HepG2 (cell line): Measurements from ENCODE around the gene RBM43. TPM values are rescaled to one million over a fixed set of nuclear protein-coding genes. Genes with fewer than 3 reads are reported as not detected.

Source experiments
- ATAC-seq: fragments of 200-7000 bp; cut with Tn5 transposase; 3 replicates; pipeline ENCODE4 v1.9.1; 2020; ENCODE audit warnings: mild to moderate bottlenecking, moderate library complexity
- BruUV-seq: library from RNA; stranded (reverse); fragments of 400-500 nt; replicated peaks from 2 replicates; lab custom pipeline; 2021; lab: Mats Ljungman, UMichigan
- CTCF ChIA-PET: fragments of 300-600 bp; formaldehyde crosslinking; extraction: SDS; loops from one replicate; lab custom pipeline; 2021; ENCODE audit warnings: low total read pairs, inconsistent platforms, low intra/inter-chr PET ratio; lab: Yijun Ruan, JAX
- POLR2A ChIA-PET: fragments of 350-600 bp; sonication (Branson Sonifier 250); formaldehyde crosslinking; loops from one replicate; lab custom pipeline; 2020; ENCODE audit warnings: antibody characterized with exemption, inconsistent platforms; lab: Yijun Ruan, JAX
- DNase-seq: peaks from one replicate; pipeline ENCODE4 v3.0.0-alpha.2; 2015; ENCODE audit warnings: low spot score
- FAIRE-seq: peaks from 3 replicates; lab custom pipeline; 2011; peaks lifted over from hg19 to GRCh38; lab: Jason Lieb, UNC
- H2AFZ ChIP-seq: one replicate; pipeline ENCODE4 v1.6.1; 2011; ENCODE audit warnings: low read length, inconsistent platforms
- H3K27ac ChIP-seq: fragments of 300-600 bp; 3 replicates; pipeline ENCODE4 v1.8.0; 2011; ENCODE audit warnings: mixed run types, mild to moderate bottlenecking, mixed read lengths, low read length, inconsistent platforms; ENCODE audit not compliant: insufficient read depth; ENCODE audit errors: extremely low read length
- H3K27me3 ChIP-seq, 2 experiments: fragments of 200-600 bp in 1 of 2; 2 replicates in 1 of 2; 3 replicates in 1 of 2; pipeline versions ENCODE4 v1.6.0 to v1.8.0; 2011; ENCODE audit warnings: low read length in 2 of 2, mild to moderate bottlenecking in 2 of 2, moderate library complexity in 2 of 2, inconsistent platforms in 1 of 2; ENCODE audit not compliant: insufficient read depth in 2 of 2, control insufficient read depth in 1 of 2
- H3K36me3 ChIP-seq, 2 experiments: fragments of 200-600 bp in 1 of 2; replicated peaks in 1 of 2; 2 replicates in 1 of 2; 3 replicates in 1 of 2; pipeline versions ENCODE4 v1.5.1 to v1.8.0; 2011; ENCODE audit warnings: low read length in 2 of 2, inconsistent platforms in 1 of 2; ENCODE audit not compliant: insufficient read depth in 2 of 2, control insufficient read depth in 1 of 2
- H3K4me1 ChIP-seq: 2 replicates; pipeline ENCODE4 v1.5.1; 2012; ENCODE audit warnings: low read length, inconsistent platforms; ENCODE audit not compliant: insufficient read depth
- H3K4me2 ChIP-seq: 2 replicates; pipeline ENCODE4 v1.6.0; 2011; ENCODE audit warnings: low read depth, low read length, inconsistent platforms
- H3K4me3 ChIP-seq, 3 experiments: fragments of 200-600 bp in 1 of 3; sonication (generic), shearing (Covaris generic) in 1 of 3; replicated peaks in 1 of 3; 2 replicates each; pipeline ENCODE4 v1.5.1; 2011 to 2016; ENCODE audit warnings: low read length in 3 of 3, inconsistent platforms in 2 of 3, low read depth in 2 of 3, mild to moderate bottlenecking in 2 of 3, control low read depth in 1 of 3, mixed read lengths in 1 of 3; ENCODE audit not compliant: insufficient read depth in 1 of 3
- H3K79me2 ChIP-seq: one replicate; pipeline ENCODE4 v1.6.1; 2011; ENCODE audit warnings: low read length, inconsistent platforms; ENCODE audit not compliant: insufficient read depth
- H3K9ac ChIP-seq: 2 replicates; pipeline ENCODE4 v1.6.0; 2011; ENCODE audit warnings: mild to moderate bottlenecking, low read depth, low read length, inconsistent platforms; ENCODE audit not compliant: insufficient read depth
- H3K9me3 ChIP-seq: 2 replicates; pipeline ENCODE4 v1.5.1; 2012; ENCODE audit warnings: mild to moderate bottlenecking, low read length
- H4K20me1 ChIP-seq: 2 replicates; pipeline ENCODE4 v1.6.0; 2011; ENCODE audit warnings: inconsistent platforms, mild to moderate bottlenecking, low read length, moderate library complexity; ENCODE audit not compliant: insufficient read depth
- MBD4 ChIP-seq: IDR thresholded peaks from 2 replicates; pipeline ENCODE4 v1.6.1; 2012; ENCODE audit warnings: low read length, inconsistent platforms, borderline replicate concordance
- ZNF138 ChIP-seq: sonication (generic); formaldehyde crosslinking; IDR thresholded peaks from 2 replicates; pipeline ENCODE4 v1.5.0; 2020; ENCODE audit warnings: mild to moderate bottlenecking, low read depth, missing genetic modification reagents
- ZNF20 ChIP-seq: sonication (generic); formaldehyde crosslinking; IDR thresholded peaks from 2 replicates; pipeline ENCODE4 v1.4.0; 2020; ENCODE audit warnings: mild to moderate bottlenecking, moderate library complexity, missing genetic modification reagents
- ZNF7 ChIP-seq: IDR thresholded peaks from 2 replicates; pipeline ENCODE4 v1.6.1; 2016; ENCODE audit warnings: missing biosample characterization, missing genetic modification reagents
- WGBS: methylation state at CpG from one replicate; pipeline ENCODE4 v1.1.6; 2017; ENCODE audit warnings: low lambda C conversion rate; 5-methylcytosine and 5-hydroxymethylcytosine counted together
- in situ Hi-C: cut with HindIII; loops from 2 replicates; pipeline ENCODE4 v1.10.0; 2017; ENCODE audit warnings: low pct_unique_long_range_greater_than_20kb; ENCODE audit not compliant: extremely low pct_ligation_motif_present
- intact Hi-C: fragments of 100-400 bp; cut with micrococcal nuclease; formaldehyde crosslinking; loops from one replicate; pipeline ENCODE4 v1.10.0; 2022; ENCODE audit not compliant: unreplicated experiment
- polyA plus RNA-seq, 8 experiments: library from polyadenylated mRNA; depleted of rRNA in 3 of 8; stranded (reverse) in 7 of 8; unstranded in 1 of 8; fragments of >200 nt; fragmentation: Illumina TruSeq in 4 of 8; extraction: Trizol in 4 of 8; gene quantifications; 2 replicates each; pipeline versions ENCODE4 v1.2.1 to v1.2.3, GENCODE V29; 2011 to 2016; ENCODE audit warnings: low read depth in 4 of 8, missing spikeins in 1 of 8, mixed read lengths in 1 of 8; ENCODE audit not compliant: insufficient read depth in 1 of 8
- total RNA-seq, 5 experiments: library from RNA; depleted of rRNA; stranded (reverse); fragments of >200 nt; fragmentation: Illumina TruSeq; extraction: Trizol; gene quantifications; 2 replicates each; pipeline ENCODE4 v1.2.3, GENCODE V29; 2016; ENCODE audit warnings: low read depth in 1 of 5
- TF ChIP-seq, protein P1 (sequence below): sonication (generic); formaldehyde crosslinking; IDR thresholded peaks from 2 replicates; pipeline ENCODE4 v1.5.0; 2020; ENCODE audit warnings: mild to moderate bottlenecking, missing genetic modification reagents, moderate library complexity
- TF ChIP-seq, protein P2 (sequence below): sonication (generic); formaldehyde crosslinking; IDR thresholded peaks from one replicate; pipeline ENCODE4 v1.5.1; 2020; ENCODE audit warnings: mild to moderate bottlenecking, missing genetic modification reagents; ENCODE audit errors: not compliant biosample characterization

Gene RBM43
- total and polyA plus RNA-seq, 2 of the 13 experiments (the other 11 are each of a cell fraction or from before 2014, with no cell fraction given), result 0.31 to 0.70 TPM

DNA sequence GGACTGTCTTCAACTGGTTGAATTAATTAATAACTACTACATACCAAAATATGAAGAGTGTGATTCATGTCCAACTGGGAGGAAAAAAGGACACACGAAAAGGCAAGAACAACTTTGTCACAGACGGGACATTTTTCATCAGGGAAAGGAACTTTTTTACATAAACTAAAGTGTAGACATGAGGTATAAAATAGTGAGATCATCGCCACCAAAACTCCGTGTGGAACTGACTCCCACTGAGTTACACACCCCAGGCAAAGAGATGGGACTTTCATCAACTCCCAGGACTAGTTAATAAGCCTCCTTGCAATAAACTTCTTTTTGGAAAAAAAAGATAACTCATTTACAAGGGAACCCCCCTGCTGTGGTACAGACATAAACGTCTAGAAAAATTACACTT, 40.7 kb upstream of the RBM43 start:
- Histone ChIP-seq H3K27ac (no peak overlapping the region), H3K79me2 (no peaks in the 10 kb centered on the region), H4K20me1 (no peaks in the 10 kb centered on the region), H3K9ac (no peak overlapping the region), H3K4me1 (no peaks in the 10 kb centered on the region), H3K4me3 (no peak overlapping the region), H3K36me3 (no peaks in the 10 kb centered on the region), H3K27me3 (no peaks in the 10 kb centered on the region), H2AFZ (no peak overlapping the region), H3K4me2 (no peak overlapping the region), H3K9me3 (no peaks in the 10 kb centered on the region)
- ChIA-PET POLR2A (no interaction called here), CTCF (no interaction called here)
- DNase-seq, result no peak
- in situ Hi-C loops, result no loop called here
- TF ChIP-seq ZNF20 (CRISPR knock-in tag), result no peak
- TF ChIP-seq, protein P1, sequence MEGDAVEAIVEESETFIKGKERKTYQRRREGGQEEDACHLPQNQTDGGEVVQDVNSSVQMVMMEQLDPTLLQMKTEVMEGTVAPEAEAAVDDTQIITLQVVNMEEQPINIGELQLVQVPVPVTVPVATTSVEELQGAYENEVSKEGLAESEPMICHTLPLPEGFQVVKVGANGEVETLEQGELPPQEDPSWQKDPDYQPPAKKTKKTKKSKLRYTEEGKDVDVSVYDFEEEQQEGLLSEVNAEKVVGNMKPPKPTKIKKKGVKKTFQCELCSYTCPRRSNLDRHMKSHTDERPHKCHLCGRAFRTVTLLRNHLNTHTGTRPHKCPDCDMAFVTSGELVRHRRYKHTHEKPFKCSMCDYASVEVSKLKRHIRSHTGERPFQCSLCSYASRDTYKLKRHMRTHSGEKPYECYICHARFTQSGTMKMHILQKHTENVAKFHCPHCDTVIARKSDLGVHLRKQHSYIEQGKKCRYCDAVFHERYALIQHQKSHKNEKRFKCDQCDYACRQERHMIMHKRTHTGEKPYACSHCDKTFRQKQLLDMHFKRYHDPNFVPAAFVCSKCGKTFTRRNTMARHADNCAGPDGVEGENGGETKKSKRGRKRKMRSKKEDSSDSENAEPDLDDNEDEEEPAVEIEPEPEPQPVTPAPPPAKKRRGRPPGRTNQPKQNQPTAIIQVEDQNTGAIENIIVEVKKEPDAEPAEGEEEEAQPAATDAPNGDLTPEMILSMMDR (CRISPR knock-in tag), result no peak
- TF ChIP-seq MBD4, result no peak
- no peak for TF ChIP-seq ZNF138 (CRISPR knock-in tag)
- no peak for TF ChIP-seq ZNF7 (CRISPR knock-in tag)
- TF ChIP-seq, protein P2, sequence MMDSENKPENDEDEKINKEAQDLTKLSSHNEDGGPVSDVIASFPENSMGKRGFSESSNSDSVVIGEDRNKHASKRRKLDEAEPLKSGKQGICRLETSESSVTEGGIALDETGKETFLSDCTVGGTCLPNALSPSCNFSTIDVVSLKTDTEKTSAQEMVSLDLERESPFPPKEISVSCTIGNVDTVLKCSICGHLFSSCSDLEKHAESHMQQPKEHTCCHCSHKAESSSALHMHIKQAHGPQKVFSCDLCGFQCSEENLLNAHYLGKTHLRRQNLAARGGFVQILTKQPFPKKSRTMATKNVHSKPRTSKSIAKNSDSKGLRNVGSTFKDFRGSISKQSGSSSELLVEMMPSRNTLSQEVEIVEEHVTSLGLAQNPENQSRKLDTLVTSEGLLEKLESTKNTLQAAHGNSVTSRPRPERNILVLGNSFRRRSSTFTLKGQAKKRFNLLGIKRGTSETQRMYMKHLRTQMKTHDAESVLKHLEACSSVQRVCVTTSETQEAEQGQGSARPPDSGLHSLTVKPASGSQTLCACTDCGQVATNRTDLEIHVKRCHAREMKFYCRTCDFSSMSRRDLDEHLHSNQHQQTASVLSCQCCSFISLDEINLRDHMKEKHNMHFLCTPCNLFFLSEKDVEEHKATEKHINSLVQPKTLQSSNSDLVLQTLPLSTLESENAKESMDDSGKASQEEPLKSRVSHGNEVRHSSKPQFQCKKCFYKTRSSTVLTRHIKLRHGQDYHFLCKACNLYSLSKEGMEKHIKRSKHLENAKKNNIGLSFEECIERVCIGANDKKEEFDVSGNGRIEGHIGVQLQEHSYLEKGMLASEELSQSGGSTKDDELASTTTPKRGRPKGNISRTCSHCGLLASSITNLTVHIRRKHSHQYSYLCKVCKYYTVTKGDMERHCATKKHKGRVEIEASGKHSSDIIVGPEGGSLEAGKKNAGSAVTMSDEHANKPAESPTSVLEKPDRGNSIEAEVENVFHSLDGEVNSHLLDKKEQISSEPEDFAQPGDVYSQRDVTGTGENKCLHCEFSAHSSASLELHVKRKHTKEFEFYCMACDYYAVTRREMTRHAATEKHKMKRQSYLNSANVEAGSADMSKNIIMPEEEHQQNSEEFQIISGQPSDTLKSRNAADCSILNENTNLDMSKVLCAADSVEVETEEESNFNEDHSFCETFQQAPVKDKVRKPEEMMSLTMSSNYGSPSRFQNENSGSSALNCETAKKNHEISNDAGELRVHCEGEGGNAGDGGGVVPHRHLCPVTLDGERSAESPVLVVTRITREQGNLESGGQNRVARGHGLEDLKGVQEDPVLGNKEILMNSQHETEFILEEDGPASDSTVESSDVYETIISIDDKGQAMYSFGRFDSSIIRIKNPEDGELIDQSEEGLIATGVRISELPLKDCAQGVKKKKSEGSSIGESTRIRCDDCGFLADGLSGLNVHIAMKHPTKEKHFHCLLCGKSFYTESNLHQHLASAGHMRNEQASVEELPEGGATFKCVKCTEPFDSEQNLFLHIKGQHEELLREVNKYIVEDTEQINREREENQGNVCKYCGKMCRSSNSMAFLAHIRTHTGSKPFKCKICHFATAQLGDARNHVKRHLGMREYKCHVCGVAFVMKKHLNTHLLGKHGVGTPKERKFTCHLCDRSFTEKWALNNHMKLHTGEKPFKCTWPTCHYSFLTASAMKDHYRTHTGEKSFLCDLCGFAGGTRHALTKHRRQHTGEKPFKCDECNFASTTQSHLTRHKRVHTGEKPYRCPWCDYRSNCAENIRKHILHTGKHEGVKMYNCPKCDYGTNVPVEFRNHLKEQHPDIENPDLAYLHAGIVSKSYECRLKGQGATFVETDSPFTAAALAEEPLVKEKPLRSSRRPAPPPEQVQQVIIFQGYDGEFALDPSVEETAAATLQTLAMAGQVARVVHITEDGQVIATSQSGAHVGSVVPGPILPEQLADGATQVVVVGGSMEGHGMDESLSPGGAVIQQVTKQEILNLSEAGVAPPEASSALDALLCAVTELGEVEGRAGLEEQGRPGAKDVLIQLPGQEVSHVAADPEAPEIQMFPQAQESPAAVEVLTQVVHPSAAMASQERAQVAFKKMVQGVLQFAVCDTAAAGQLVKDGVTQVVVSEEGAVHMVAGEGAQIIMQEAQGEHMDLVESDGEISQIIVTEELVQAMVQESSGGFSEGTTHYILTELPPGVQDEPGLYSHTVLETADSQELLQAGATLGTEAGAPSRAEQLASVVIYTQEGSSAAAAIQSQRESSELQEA (CRISPR knock-in tag), result no peak
- FAIRE-seq, result no peak
- BruUV-seq, result no TSS peak
- 11% methylated on average over 5 of the region's 5 CpGs for WGBS
- ATAC-seq, result no peak
- intact Hi-C loops, result no loop called here
